Caco-2 (cell line): ENCODE results near the gene GSTO1. TPM values are rescaled to one million over a fixed set of nuclear protein-coding genes. Genes with fewer than 3 reads are reported as not detected.

Experiments
- BruUV-seq: library from RNA; stranded (reverse); fragments of 400-500 nt; replicated peaks from 2 replicates; lab custom pipeline; 2021; lab: Mats Ljungman, UMichigan
- CTCF ChIA-PET: fragments of 300-600 bp; sonication (Branson Sonifier 250); formaldehyde crosslinking; loops from one replicate; lab custom pipeline; 2022; ENCODE audit warnings: antibody characterized with exemption; lab: Charles Lee
- POLR2A ChIA-PET: fragments of 300-600 bp; sonication (Branson Sonifier 250); formaldehyde crosslinking; loops from one replicate; lab custom pipeline; 2022; ENCODE audit warnings: antibody characterized with exemption; lab: Charles Lee
- DNase-seq, 2 experiments: peaks; one replicate each; pipeline versions ENCODE4 v3.0.0 to v3.0.0-alpha.2; 2020 to 2022
- H3K27me3 ChIP-seq: replicated peaks from 2 replicates; pipeline ENCODE4 v1.6.0; 2011; ENCODE audit warnings: low read length; ENCODE audit not compliant: control insufficient read depth, insufficient read depth
- H3K36me3 ChIP-seq: 2 replicates; pipeline ENCODE4 v1.5.1; 2011; ENCODE audit warnings: low read length; ENCODE audit not compliant: control insufficient read depth, insufficient read depth
- H3K4me1 ChIP-seq: fragments of 250-450 bp; sonication (Bioruptor Pico); 2 replicates; pipeline ENCODE4 v1.5.1; 2020; ENCODE audit warnings: mild to moderate bottlenecking
- H3K4me3 ChIP-seq: 2 replicates; pipeline ENCODE4 v1.5.1; 2011; ENCODE audit warnings: low read depth, mild to moderate bottlenecking, control low read depth, low read length
- H3K9me3 ChIP-seq: fragments of 250-450 bp; sonication (Bioruptor Pico); 2 replicates; pipeline ENCODE4 v1.5.1; 2020; ENCODE audit warnings: mild to moderate bottlenecking, moderate library complexity
- H3K27ac Mint-ChIP-seq: one replicate; pipeline ENCODE4 v1.8.0; 2022; ENCODE audit warnings: mixed read lengths; ENCODE audit not compliant: unreplicated experiment
- H3K27me3 Mint-ChIP-seq: one replicate; pipeline ENCODE4 v1.8.0; 2022; ENCODE audit warnings: mixed read lengths; ENCODE audit not compliant: insufficient read depth, unreplicated experiment
- H3K36me3 Mint-ChIP-seq: one replicate; pipeline ENCODE4 v1.8.0; 2022; ENCODE audit warnings: mild to moderate bottlenecking, mixed read lengths; ENCODE audit not compliant: insufficient read depth, unreplicated experiment
- H3K4me1 Mint-ChIP-seq: one replicate; pipeline ENCODE4 v1.8.0; 2022; ENCODE audit warnings: low read depth, mixed read lengths; ENCODE audit not compliant: unreplicated experiment
- H3K4me3 Mint-ChIP-seq: one replicate; pipeline ENCODE4 v1.8.0; 2022; ENCODE audit warnings: mild to moderate bottlenecking, moderate library complexity, mixed read lengths; ENCODE audit not compliant: unreplicated experiment
- H3K9me3 Mint-ChIP-seq: one replicate; pipeline ENCODE4 v1.8.0; 2022; ENCODE audit warnings: mixed read lengths; ENCODE audit not compliant: unreplicated experiment
- intact Hi-C: fragments of 100-400 bp; cut with micrococcal nuclease; formaldehyde crosslinking; loops from one replicate; pipeline ENCODE4 v1.10.0; 2022; ENCODE audit not compliant: unreplicated experiment
- total RNA-seq: library from RNA; stranded (reverse); gene quantifications from 2 replicates; pipeline ENCODE4 v1.2.3, GENCODE V29; 2022
- TF ChIP-seq, protein P1 (sequence below), 2 experiments: fragments of 200-600 bp in 1 of 2; IDR thresholded peaks; 1 replicate in 1 of 2; 2 replicates in 1 of 2; pipeline versions ENCODE4 v1.5.1 to v1.8.0; 2011 to 2022; ENCODE audit warnings: antibody characterized with exemption in 1 of 2, control low read depth in 1 of 2, inconsistent platforms in 1 of 2, low read depth in 1 of 2, low read length in 1 of 2, mild to moderate bottlenecking in 1 of 2, moderate library complexity in 1 of 2; ENCODE audit not compliant: insufficient read depth in 1 of 2, severe bottlenecking in 1 of 2, unreplicated experiment in 1 of 2

The GSTO1 gene
- total RNA-seq, 1 experiment from 2014 or later, result 167 TPM

DNA sequence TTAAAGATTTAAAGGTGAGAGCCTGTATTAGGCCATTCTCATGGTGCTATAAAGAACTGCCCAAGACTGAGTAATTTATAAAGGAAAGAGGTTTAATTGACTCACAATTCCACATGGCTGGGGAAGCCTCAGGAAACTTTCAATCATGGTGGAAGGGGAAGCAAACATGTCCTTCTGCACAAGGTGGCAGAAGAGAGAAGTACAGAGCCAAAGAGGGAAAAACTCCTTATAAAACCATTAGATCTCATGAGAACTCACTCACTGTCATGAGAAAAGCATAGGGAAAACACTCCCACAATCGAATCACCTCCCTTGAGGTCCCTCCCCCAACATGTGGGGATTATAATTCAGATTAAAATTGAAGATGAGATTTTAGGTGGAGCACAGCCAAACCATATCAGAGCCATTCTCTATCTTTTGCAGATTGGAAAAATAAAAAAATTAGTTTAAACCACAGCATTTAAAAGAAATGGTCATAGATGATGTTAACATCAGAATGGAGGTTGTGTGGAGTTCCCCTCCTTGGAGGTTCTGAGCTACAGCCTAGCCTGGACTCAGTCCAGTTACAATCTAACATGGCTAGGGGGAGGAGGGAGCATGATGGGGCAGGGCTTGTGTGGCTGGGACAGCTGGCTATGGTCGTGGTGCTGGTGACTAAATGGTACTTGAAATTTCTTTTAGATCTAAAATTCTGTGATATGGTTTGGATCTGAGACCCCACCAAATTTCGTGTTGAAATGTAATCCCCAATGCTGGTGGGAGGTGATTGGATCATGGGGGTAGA is 47.4 kb downstream of the GSTO1 start:
- ChIA-PET POLR2A (no interaction called here), CTCF (no interaction called here)
- H3K36me3 ChIP-seq, result no peaks in the 10 kb centered on the region
- Mint-ChIP-seq H3K4me3 (no peak overlapping the region), H3K36me3 (peaks cover 4% of the 10 kb centered on the region), H3K27ac (no peak overlapping the region), H3K9me3 (peaks cover 9% of the 10 kb centered on the region), H3K27me3 (peaks cover 4% of the 10 kb centered on the region), H3K4me1 (peaks cover 8% of the 10 kb centered on the region)
- H3K4me1 ChIP-seq, result no peaks in the 10 kb centered on the region
- no peaks in the 10 kb centered on the region for H3K9me3 ChIP-seq
- no peak for DNase-seq
- TF ChIP-seq, protein P1, sequence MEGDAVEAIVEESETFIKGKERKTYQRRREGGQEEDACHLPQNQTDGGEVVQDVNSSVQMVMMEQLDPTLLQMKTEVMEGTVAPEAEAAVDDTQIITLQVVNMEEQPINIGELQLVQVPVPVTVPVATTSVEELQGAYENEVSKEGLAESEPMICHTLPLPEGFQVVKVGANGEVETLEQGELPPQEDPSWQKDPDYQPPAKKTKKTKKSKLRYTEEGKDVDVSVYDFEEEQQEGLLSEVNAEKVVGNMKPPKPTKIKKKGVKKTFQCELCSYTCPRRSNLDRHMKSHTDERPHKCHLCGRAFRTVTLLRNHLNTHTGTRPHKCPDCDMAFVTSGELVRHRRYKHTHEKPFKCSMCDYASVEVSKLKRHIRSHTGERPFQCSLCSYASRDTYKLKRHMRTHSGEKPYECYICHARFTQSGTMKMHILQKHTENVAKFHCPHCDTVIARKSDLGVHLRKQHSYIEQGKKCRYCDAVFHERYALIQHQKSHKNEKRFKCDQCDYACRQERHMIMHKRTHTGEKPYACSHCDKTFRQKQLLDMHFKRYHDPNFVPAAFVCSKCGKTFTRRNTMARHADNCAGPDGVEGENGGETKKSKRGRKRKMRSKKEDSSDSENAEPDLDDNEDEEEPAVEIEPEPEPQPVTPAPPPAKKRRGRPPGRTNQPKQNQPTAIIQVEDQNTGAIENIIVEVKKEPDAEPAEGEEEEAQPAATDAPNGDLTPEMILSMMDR (IDR thresholded peaks at IDR 0.05; ENCODE audit: insufficient read depth in 1 of 2, low read depth in 1 of 2, low read length in 1 of 2, severe bottlenecking in 1 of 2, unreplicated experiment in 1 of 2), result no peak
- no TSS peak for BruUV-seq
- intact Hi-C loops, result no loop called here
- no peak overlapping the region for H3K4me3 ChIP-seq
- H3K27me3 ChIP-seq, result no peaks in the 10 kb centered on the region

DNA sequence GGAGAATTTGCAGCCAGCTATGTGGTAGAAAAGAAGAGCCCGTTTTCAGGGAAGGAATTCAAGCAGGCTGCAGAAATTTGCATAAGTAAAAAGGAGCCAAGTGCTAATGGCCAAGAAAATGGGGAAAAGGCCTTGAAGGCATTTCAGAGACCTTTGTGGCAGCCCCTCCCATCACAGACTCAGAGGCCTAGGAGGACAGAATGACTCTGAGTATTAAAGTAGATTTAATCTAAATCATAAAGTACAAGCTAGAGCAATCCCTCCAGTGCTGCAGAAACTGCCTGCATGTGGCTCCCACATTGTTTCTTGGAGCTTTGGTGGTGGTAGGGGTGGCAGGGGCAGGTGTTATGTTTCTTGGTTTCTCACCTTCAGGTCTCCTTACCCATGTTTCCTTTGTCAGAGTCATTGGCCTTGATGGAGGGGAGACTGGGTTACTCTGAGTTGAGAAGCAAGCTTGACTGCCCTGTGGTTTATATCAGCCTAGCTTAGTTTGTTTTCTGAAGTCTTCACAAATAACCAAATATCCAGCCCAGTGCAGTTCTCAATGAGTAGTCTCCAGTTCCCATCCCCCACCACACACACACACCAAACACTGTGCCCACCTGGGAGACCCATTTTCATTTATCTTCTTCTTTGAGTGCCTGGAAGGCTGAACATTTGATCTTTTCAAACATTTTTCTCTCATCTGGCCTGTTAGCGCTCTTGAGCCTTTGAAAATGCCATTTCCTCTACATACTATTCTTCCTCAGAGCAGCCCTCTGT is 49.1 kb downstream of the GSTO1 start:
- peaks cover 9% of the 10 kb centered on the region for H3K9me3 Mint-ChIP-seq
- CTCF ChIA-PET, result interaction anchor here (0.6 kb wide), 1 partner anchor 72 kb away, joined by 3 read pairs; no protein-coding TSS in a partner anchor
- Histone ChIP-seq H3K36me3 (no peaks in the 10 kb centered on the region), H3K4me3 (no peak overlapping the region), H3K27me3 (no peaks in the 10 kb centered on the region), H3K9me3 (no peaks in the 10 kb centered on the region), H3K4me1 (no peaks in the 10 kb centered on the region)
- no TSS peak for BruUV-seq
- peaks cover 8% of the 10 kb centered on the region for H3K4me1 Mint-ChIP-seq
- TF ChIP-seq, protein P1 (IDR thresholded peaks at IDR 0.05; ENCODE audit: insufficient read depth in 1 of 2, low read depth in 1 of 2, low read length in 1 of 2, severe bottlenecking in 1 of 2, unreplicated experiment in 1 of 2), result no peak
- intact Hi-C loops, result no loop called here
- H3K27ac Mint-ChIP-seq, result no peak overlapping the region
- DNase-seq, result no peak
- peaks cover 4% of the 10 kb centered on the region for H3K27me3 Mint-ChIP-seq
- no peak overlapping the region for H3K4me3 Mint-ChIP-seq
- POLR2A ChIA-PET, result no interaction called here
- H3K36me3 Mint-ChIP-seq, result peaks cover 4% of the 10 kb centered on the region

DNA sequence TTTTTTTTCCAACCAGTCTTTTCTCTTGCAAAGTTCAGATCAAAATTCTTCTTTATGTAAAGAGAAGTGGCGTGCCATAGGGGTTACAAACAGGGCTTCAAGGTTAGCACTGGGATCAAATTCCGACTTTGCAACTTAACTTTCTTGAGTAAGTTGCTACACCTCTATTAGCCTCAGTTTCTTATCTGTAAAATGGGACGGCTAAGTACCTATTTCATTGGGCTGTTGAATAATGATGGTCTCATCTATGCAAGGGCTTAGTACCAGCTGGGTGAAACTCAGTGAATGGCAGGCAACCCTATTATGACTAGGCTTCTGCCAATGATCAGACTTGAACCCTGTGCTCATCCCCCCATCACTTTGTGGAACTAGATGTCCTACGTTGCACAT is 49.7 kb downstream of the GSTO1 start:
- no peak overlapping the region for H3K27ac Mint-ChIP-seq
- POLR2A ChIA-PET, result no interaction called here
- intact Hi-C loops, result no loop called here

More for the DNA sequence above, 49.7 kb downstream of the GSTO1 start:
- Mint-ChIP-seq H3K4me1 (peaks cover 8% of the 10 kb centered on the region), H3K36me3 (peaks cover 4% of the 10 kb centered on the region), H3K9me3 (peaks cover 9% of the 10 kb centered on the region), H3K4me3 (no peak overlapping the region), H3K27me3 (peaks cover under 1% of the 10 kb centered on the region)
- no peaks in the 10 kb centered on the region for H3K27me3 ChIP-seq
- TF ChIP-seq, protein P1 (IDR thresholded peaks at IDR 0.05; ENCODE audit: insufficient read depth in 1 of 2, low read depth in 1 of 2, low read length in 1 of 2, severe bottlenecking in 1 of 2, unreplicated experiment in 1 of 2), result no peak
- no peaks in the 10 kb centered on the region for H3K36me3 ChIP-seq
- H3K4me3 ChIP-seq, result no peak overlapping the region
- CTCF ChIA-PET, result interaction anchor here (1.5 kb wide), 1 partner anchor 10 kb away, joined by 6 read pairs; no protein-coding TSS in a partner anchor
- BruUV-seq, result no TSS peak
- DNase-seq, result no peak
- H3K9me3 ChIP-seq, result no peaks in the 10 kb centered on the region
- H3K4me1 ChIP-seq, result no peaks in the 10 kb centered on the region
